OCI-LY3 (cell line): ENCODE measurements around the gene GJA4.
"Not testable (repeated sequence)": the region's sequence is repeated elsewhere in the genome, so short reads cannot be mapped to it uniquely, and the experiment has no call there.

Experiments
- H2AFZ ChIP-seq: fragments of 200-600, 300-600 bp; shearing (Covaris generic); 2 replicates; pipeline ENCODE4 v1.6.0; 2014; ENCODE audit warnings: antibody characterized with exemption, low read depth, low read length
- H3K27ac ChIP-seq: fragments of 200-600, 300-600 bp; sonication (generic); 2 replicates; pipeline ENCODE4 v1.5.1; 2014; ENCODE audit warnings: mild to moderate bottlenecking, low read length, moderate library complexity, mixed read lengths
- H3K27me3 ChIP-seq: fragments of 200-600, 300-600 bp; sonication (generic); 2 replicates; pipeline ENCODE4 v1.6.1; 2014; ENCODE audit warnings: low read depth, low read length, mixed read lengths
- H3K36me3 ChIP-seq: fragments of 200-600, 300-600 bp; sonication (generic); replicated peaks from 2 replicates; pipeline ENCODE3; 2014; ENCODE audit warnings: low read depth, low read length, mixed read lengths
- H3K4me1 ChIP-seq: fragments of 300-600, 200-600 bp; sonication (generic); 2 replicates; pipeline ENCODE4 v1.6.1; 2014; ENCODE audit warnings: low read length, mixed read lengths
- H3K4me2 ChIP-seq: fragments of 200-600, 300-600 bp; sonication (generic); 2 replicates; pipeline ENCODE4 v1.6.1; 2014; ENCODE audit warnings: low read length, mixed read lengths
- H3K4me3 ChIP-seq: fragments of 300-600, 200-600 bp; sonication (generic); 2 replicates; pipeline ENCODE4 v1.5.1; 2014; ENCODE audit warnings: antibody characterized with exemption, mild to moderate bottlenecking, low read length, moderate library complexity
- H3K79me2 ChIP-seq: fragments of 300-600, 200-600 bp; shearing (Covaris generic); 2 replicates; pipeline ENCODE4 v1.6.1; 2014; ENCODE audit warnings: mild to moderate bottlenecking, low read length, mixed read lengths
- H3K9ac ChIP-seq: fragments of 300-600, 200-600 bp; shearing (Covaris generic); 2 replicates; pipeline ENCODE4 v1.6.0; 2014; ENCODE audit warnings: mild to moderate bottlenecking, low read length, moderate library complexity
- H3K9me3 ChIP-seq: fragments of 200-600, 300-600 bp; shearing (Covaris generic); 2 replicates; pipeline ENCODE4 v1.6.1; 2014; ENCODE audit warnings: low read length, mixed read lengths; ENCODE audit not compliant: insufficient read depth
- H4K20me1 ChIP-seq: fragments of 200-600, 300-600 bp; sonication (generic); 2 replicates; pipeline ENCODE4 v1.6.1; 2016; ENCODE audit warnings: low read length, mixed read lengths; ENCODE audit not compliant: insufficient read depth
- CTCF ChIP-seq: fragments of 200-600, 300-600 bp; sonication (generic); IDR thresholded peaks from 2 replicates; pipeline ENCODE4 v1.5.1; 2014; ENCODE audit warnings: antibody characterized with exemption, low read length, low read depth
- EZH2phosphoT487 ChIP-seq: fragments of 200-600 bp; shearing (Covaris generic); IDR thresholded peaks from 2 replicates; pipeline ENCODE4 v1.6.1; 2018; ENCODE audit warnings: antibody characterized with exemption, mixed run types, low read depth

The GJA4 gene

GRCh38 chr1:34800214-34800613 lies 7.4 kb downstream of the GJA4 start:
- TF ChIP-seq CTCF (no peak), EZH2phosphoT487 (no peak)
- H3K79me2 ChIP-seq = no peaks in the 10 kb centered on the region
- H3K4me2 ChIP-seq = no peak overlapping the region
- H3K36me3 ChIP-seq = no peaks in the 10 kb centered on the region
- H3K4me1 ChIP-seq = no peaks in the 10 kb centered on the region
- H3K9ac ChIP-seq = no peak overlapping the region
- no peaks in the 10 kb centered on the region for H3K27me3 ChIP-seq
- H4K20me1 ChIP-seq = no peaks in the 10 kb centered on the region
- no peaks in the 10 kb centered on the region for H3K9me3 ChIP-seq
- H2AFZ ChIP-seq = no peak overlapping the region
- H3K27ac ChIP-seq = no peak overlapping the region
- no peak overlapping the region for H3K4me3 ChIP-seq

GRCh38 chr1:34803770-34804169 lies 11.0 kb downstream of the GJA4 start:
- Histone ChIP-seq H3K27ac (no peak overlapping the region), H3K36me3 (no peaks in the 10 kb centered on the region), H3K79me2 (no peaks in the 10 kb centered on the region), H3K4me3 (no peak overlapping the region), H3K4me2 (no peak overlapping the region), H3K9ac (no peak overlapping the region), H3K4me1 (no peaks in the 10 kb centered on the region), H3K27me3 (no peaks in the 10 kb centered on the region), H4K20me1 (no peaks in the 10 kb centered on the region), H2AFZ (no peak overlapping the region), H3K9me3 (no peaks in the 10 kb centered on the region)
- TF ChIP-seq CTCF (no peak), EZH2phosphoT487 (no peak)

GRCh38 chr1:34806396-34806795 lies 13.6 kb downstream of the GJA4 start:
- Histone ChIP-seq H2AFZ (no peak overlapping the region), H3K36me3 (no peaks in the 10 kb centered on the region), H3K4me3 (no peak overlapping the region), H3K79me2 (no peaks in the 10 kb centered on the region), H4K20me1 (no peaks in the 10 kb centered on the region), H3K9ac (no peak overlapping the region), H3K4me2 (no peak overlapping the region), H3K27ac (no peak overlapping the region), H3K4me1 (no peaks in the 10 kb centered on the region), H3K9me3 (no peaks in the 10 kb centered on the region), H3K27me3 (no peaks in the 10 kb centered on the region)
- TF ChIP-seq CTCF (no peak), EZH2phosphoT487 (no peak)

GRCh38 chr1:34808051-34808810 lies 15.4 kb downstream of the GJA4 start:
- H3K4me1 ChIP-seq = no peaks in the 10 kb centered on the region
- no peak overlapping the region for H2AFZ ChIP-seq
- H3K9me3 ChIP-seq = no peaks in the 10 kb centered on the region
- H3K4me3 ChIP-seq = no peak overlapping the region
- H3K79me2 ChIP-seq = no peaks in the 10 kb centered on the region
- no peak overlapping the region for H3K9ac ChIP-seq
- H3K36me3 ChIP-seq = no peaks in the 10 kb centered on the region
- no peaks in the 10 kb centered on the region for H4K20me1 ChIP-seq
- no peak overlapping the region for H3K27ac ChIP-seq
- TF ChIP-seq CTCF (no peak), EZH2phosphoT487 (no peak)
- no peaks in the 10 kb centered on the region for H3K27me3 ChIP-seq
- no peak overlapping the region for H3K4me2 ChIP-seq

GRCh38 chr1:34810781-34811180 lies 18.0 kb downstream of the GJA4 start:
- H3K36me3 ChIP-seq, H4K20me1 ChIP-seq, H3K4me1 ChIP-seq, H3K9ac ChIP-seq, H3K79me2 ChIP-seq, H3K27ac ChIP-seq, H3K4me3 ChIP-seq, H3K9me3 ChIP-seq, H3K27me3 ChIP-seq, H2AFZ ChIP-seq, H3K4me2 ChIP-seq: not testable (repeated sequence)
